Suprapubic skin (tissue), 4 donors: ENCODE measurements around the gene EGFR. TPM values are rescaled to one million over a fixed set of nuclear protein-coding genes. Genes with fewer than 3 reads are reported as not detected.

ENCODE experiments used
- DNase-seq, 2 donors: peaks; one replicate each; pipeline ENCODE4 v3.0.0-alpha.2; 2019; ENCODE audit warnings: low spot score in 2 of 2
- H3K27ac ChIP-seq: fragments of 200-600 bp; sonication (generic); one replicate; pipeline ENCODE4 v1.5.1; 2019
- H3K27me3 ChIP-seq: fragments of 200-600 bp; sonication (generic); one replicate; pipeline ENCODE4 v1.5.1; 2019
- H3K36me3 ChIP-seq: fragments of 200-600 bp; sonication (generic); one replicate; pipeline ENCODE4 v1.5.1; 2019
- H3K4me1 ChIP-seq: fragments of 200-600 bp; sonication (generic); one replicate; pipeline ENCODE4 v1.5.1; 2019
- H3K4me3 ChIP-seq: fragments of 200-600 bp; sonication (generic); one replicate; pipeline ENCODE4 v1.5.1; 2019; ENCODE audit warnings: mild to moderate bottlenecking
- H3K9me3 ChIP-seq: fragments of 200-600 bp; sonication (generic); one replicate; pipeline ENCODE4 v1.5.1; 2019
- CTCF ChIP-seq, 2 donors: fragments of 200-600 bp in 1 of 2; fragments of 450-650 bp in 1 of 2; sonication (generic) in 1 of 2; IDR thresholded peaks; one replicate each; pipeline ENCODE4 v1.5.1; 2016 to 2019; ENCODE audit warnings: antibody characterized with exemption in 2 of 2, mild to moderate bottlenecking in 1 of 2, moderate library complexity in 1 of 2
- EP300 ChIP-seq: sonication (generic); formaldehyde crosslinking; IDR thresholded peaks from one replicate; pipeline ENCODE4 v1.6.1; 2017; ENCODE audit warnings: antibody characterized with exemption
- POLR2A ChIP-seq, 2 donors: fragments of 450-650 bp; IDR thresholded peaks; one replicate each; pipeline ENCODE4 v1.6.1; 2017; ENCODE audit warnings: antibody characterized with exemption in 2 of 2, mild to moderate bottlenecking in 2 of 2, moderate library complexity in 2 of 2
- POLR2AphosphoS5 ChIP-seq, 3 donors: sonication (generic); formaldehyde crosslinking; IDR thresholded peaks; one replicate each; pipeline ENCODE4 v1.6.1; 2017; ENCODE audit warnings: antibody characterized with exemption in 3 of 3
- WGBS: methylation state at CpG from one replicate; pipeline ENCODE4 v1.1.5; 2018; 5-methylcytosine and 5-hydroxymethylcytosine counted together
- total RNA-seq, 4 donors: library from RNA; depleted of rRNA; stranded (reverse); fragments of >200 nt; gene quantifications; one replicate each; pipeline ENCODE4 v1.1.0, GENCODE V29; 2016

EGFR gene
- total RNA-seq, 4 donors from 2014 or later = 231 to 341 (median 271) TPM

- H3K27me3 ChIP-seq = peaks cover 2% of the 10 kb centered on the region
- no peak for DNase-seq
- 67% methylated on average over 2 of the region's 2 CpGs for WGBS
- H3K27ac ChIP-seq = no peak overlapping the region
- no peak overlapping the region for H3K4me3 ChIP-seq
- H3K4me1 ChIP-seq = peaks cover 15% of the 10 kb centered on the region
- TF ChIP-seq POLR2AphosphoS5 (IDR thresholded peaks at IDR 0.05) = no peak
- TF ChIP-seq CTCF (IDR thresholded peaks at IDR 0.05) = no peak
- TF ChIP-seq POLR2A (IDR thresholded peaks at IDR 0.05) = no peak
- no peak for TF ChIP-seq EP300
- H3K9me3 ChIP-seq = no peaks in the 10 kb centered on the region
- no peaks in the 10 kb centered on the region for H3K36me3 ChIP-seq
Measured at GRCh38 chr7:55242613-55243012, 223.8 kb downstream of the EGFR start.

GRCh38 chr7:55244006-55244745, 225.4 kb downstream of the EGFR start:
- 92% methylated on average over 13 of the region's 13 CpGs for WGBS
- H3K9me3 ChIP-seq = no peaks in the 10 kb centered on the region

GRCh38 chr7:55245271-55245723, 226.5 kb downstream of the EGFR start:
- no peak overlapping the region for H3K27ac ChIP-seq
- TF ChIP-seq POLR2A (IDR thresholded peaks at IDR 0.05) (no peak), CTCF (IDR thresholded peaks at IDR 0.05) (no peak), EP300 (no peak), POLR2AphosphoS5 (IDR thresholded peaks at IDR 0.05) (no peak)
- no peaks in the 10 kb centered on the region for H3K27me3 ChIP-seq
- H3K36me3 ChIP-seq = no peaks in the 10 kb centered on the region
- no peak for DNase-seq
- H3K4me3 ChIP-seq = no peak overlapping the region
- H3K9me3 ChIP-seq = no peaks in the 10 kb centered on the region
- H3K4me1 ChIP-seq = peaks cover 15% of the 10 kb centered on the region
- 59% methylated on average over 8 of the region's 11 CpGs for WGBS

More at GRCh38 chr7:55244006-55244745, 225.4 kb downstream of the EGFR start:
- no peak overlapping the region for H3K27ac ChIP-seq
- DNase-seq = no peak
- H3K4me1 ChIP-seq = peaks cover 15% of the 10 kb centered on the region
- no peak overlapping the region for H3K4me3 ChIP-seq
- H3K36me3 ChIP-seq = no peaks in the 10 kb centered on the region
- no peaks in the 10 kb centered on the region for H3K27me3 ChIP-seq
- TF ChIP-seq CTCF (IDR thresholded peaks at IDR 0.05) (no peak), POLR2A (IDR thresholded peaks at IDR 0.05) (no peak), POLR2AphosphoS5 (IDR thresholded peaks at IDR 0.05) (no peak), EP300 (no peak)

- H3K27ac ChIP-seq = no peak overlapping the region
- H3K36me3 ChIP-seq = no peaks in the 10 kb centered on the region
- 75% methylated on average over 5 of the region's 5 CpGs for WGBS
- no peaks in the 10 kb centered on the region for H3K27me3 ChIP-seq
- H3K4me1 ChIP-seq = peaks cover 15% of the 10 kb centered on the region
- H3K4me3 ChIP-seq = no peak overlapping the region
- no peak for DNase-seq
- H3K9me3 ChIP-seq = no peaks in the 10 kb centered on the region
- TF ChIP-seq POLR2AphosphoS5 (IDR thresholded peaks at IDR 0.05) (no peak), CTCF (IDR thresholded peaks at IDR 0.05) (no peak), EP300 (no peak), POLR2A (IDR thresholded peaks at IDR 0.05) (no peak)
Measured at GRCh38 chr7:55246171-55246570, 227.4 kb downstream of the EGFR start.

GRCh38 chr7:55247428-55247827, 228.6 kb downstream of the EGFR start:
- peaks cover 15% of the 10 kb centered on the region for H3K4me1 ChIP-seq
- DNase-seq = no peak
- H3K27ac ChIP-seq = no peak overlapping the region
- H3K4me3 ChIP-seq = no peak overlapping the region
- H3K9me3 ChIP-seq = no peaks in the 10 kb centered on the region
- TF ChIP-seq POLR2A (IDR thresholded peaks at IDR 0.05) (no peak), CTCF (IDR thresholded peaks at IDR 0.05) (no peak), EP300 (no peak), POLR2AphosphoS5 (IDR thresholded peaks at IDR 0.05) (no peak)
- 78% methylated on average over 1 of the region's 1 CpG for WGBS
- H3K27me3 ChIP-seq = no peaks in the 10 kb centered on the region
- H3K36me3 ChIP-seq = no peaks in the 10 kb centered on the region
